DOHH2 (cell line): Measurements from ENCODE around the gene NEDD4L.

ENCODE experiments used
- H3F3A ChIP-seq: fragments of 200-600 bp; sonication (generic), shearing (Covaris generic); 2 replicates; pipeline ENCODE4 v1.6.0; 2016; ENCODE audit warnings: antibody characterized with exemption, mild to moderate bottlenecking; ENCODE audit not compliant: control insufficient read depth, insufficient read depth
- H3K27ac ChIP-seq: fragments of 200-600 bp; sonication (generic); 2 replicates; pipeline ENCODE4 v1.5.1; 2014; ENCODE audit warnings: low read depth, mild to moderate bottlenecking, low read length, moderate library complexity
- H3K27me3 ChIP-seq: fragments of 200-600 bp; sonication (generic); 2 replicates; pipeline ENCODE4 v1.6.1; 2014; ENCODE audit warnings: mild to moderate bottlenecking, low read length, mixed read lengths; ENCODE audit not compliant: control insufficient read depth
- H3K36me3 ChIP-seq: fragments of 200-600 bp; sonication (generic); 2 replicates; pipeline ENCODE4 v1.6.1; 2014; ENCODE audit warnings: mild to moderate bottlenecking, low read length, moderate library complexity, mixed read lengths; ENCODE audit not compliant: control insufficient read depth
- H3K4me1 ChIP-seq: fragments of 200-600 bp; sonication (generic); 2 replicates; pipeline ENCODE4 v1.6.1; 2014; ENCODE audit warnings: mild to moderate bottlenecking, low read length, mixed read lengths; ENCODE audit not compliant: control insufficient read depth
- H3K4me2 ChIP-seq: fragments of 200-600 bp; sonication (generic); 2 replicates; pipeline ENCODE4 v1.6.0; 2014; ENCODE audit warnings: mild to moderate bottlenecking, low read length, moderate library complexity
- H3K4me3 ChIP-seq: fragments of 200-600 bp; sonication (generic); 2 replicates; pipeline ENCODE4 v1.5.1; 2014; ENCODE audit warnings: mild to moderate bottlenecking, low read length, mixed read lengths
- H3K79me2 ChIP-seq: fragments of 200-600 bp; sonication (generic); 2 replicates; pipeline ENCODE4 v1.6.1; 2014; ENCODE audit warnings: mild to moderate bottlenecking, low read length, mixed read lengths; ENCODE audit not compliant: control insufficient read depth
- H3K9me2 ChIP-seq: fragments of 200-600 bp; sonication (generic); replicated peaks from 2 replicates; pipeline ENCODE4 v1.6.1; 2014; ENCODE audit warnings: mild to moderate bottlenecking, low read length, mixed read lengths; ENCODE audit not compliant: control insufficient read depth
- H3K9me3 ChIP-seq: fragments of 200-600 bp; sonication (generic); 2 replicates; pipeline ENCODE4 v1.6.1; 2014; ENCODE audit warnings: antibody characterized with exemption, low read length, mixed read lengths; ENCODE audit not compliant: control insufficient read depth, insufficient read depth
- H4K20me1 ChIP-seq: fragments of 200-600 bp; sonication (generic); 2 replicates; pipeline ENCODE4 v1.6.0; 2014; ENCODE audit warnings: low read depth, mild to moderate bottlenecking, antibody characterized with exemption, low read length, moderate library complexity; ENCODE audit not compliant: control insufficient read depth, insufficient read depth
- CTCF ChIP-seq: fragments of 200-600 bp; sonication (generic); IDR thresholded peaks from one replicate; pipeline ENCODE4 v1.5.1; 2014; ENCODE audit warnings: antibody characterized with exemption, mild to moderate bottlenecking, low read depth, low read length; ENCODE audit not compliant: poor library complexity, severe bottlenecking
- EZH2phosphoT487 ChIP-seq: fragments of 200-600 bp; sonication (generic); IDR thresholded peaks from 2 replicates; pipeline ENCODE4 v1.6.1; 2017; ENCODE audit warnings: borderline replicate concordance, mild to moderate bottlenecking, antibody characterized with exemption, low read length, moderate library complexity, mixed read lengths

NEDD4L gene

GRCh38 chr18:58113337-58113736 is 69.3 kb downstream of the NEDD4L start:
- no peaks in the 10 kb centered on the region for H3K36me3 ChIP-seq
- no peaks in the 10 kb centered on the region for H3K27me3 ChIP-seq
- peaks cover 81% of the 10 kb centered on the region for H3K79me2 ChIP-seq
- H3K9me3 ChIP-seq = no peaks in the 10 kb centered on the region
- TF ChIP-seq EZH2phosphoT487 (no peak), CTCF (no peak)
- H3K4me2 ChIP-seq = no peak overlapping the region
- H4K20me1 ChIP-seq = no peaks in the 10 kb centered on the region
- H3K27ac ChIP-seq = no peak overlapping the region
- H3K9me2 ChIP-seq = no peaks in the 10 kb centered on the region
- no peak overlapping the region for H3K4me3 ChIP-seq
- H3F3A ChIP-seq = no peaks in the 10 kb centered on the region
- peaks cover 18% of the 10 kb centered on the region for H3K4me1 ChIP-seq

- Histone ChIP-seq H3K27me3 (no peaks in the 10 kb centered on the region), H3K4me2 (no peak overlapping the region), H3K9me3 (no peaks in the 10 kb centered on the region), H3K9me2 (no peaks in the 10 kb centered on the region), H3K4me3 (no peak overlapping the region), H3K79me2 (peaks cover 81% of the 10 kb centered on the region), H3K36me3 (no peaks in the 10 kb centered on the region), H3K4me1 (peaks cover 18% of the 10 kb centered on the region), H3K27ac (no peak overlapping the region), H3F3A (no peaks in the 10 kb centered on the region), H4K20me1 (no peaks in the 10 kb centered on the region)
- TF ChIP-seq CTCF (no peak), EZH2phosphoT487 (no peak)
Observed at GRCh38 chr18:58114766-58115165, 70.7 kb downstream of the NEDD4L start.

GRCh38 chr18:58116818-58117217 is 72.8 kb downstream of the NEDD4L start:
- no peaks in the 10 kb centered on the region for H3K9me3 ChIP-seq
- no peaks in the 10 kb centered on the region for H4K20me1 ChIP-seq
- no peaks in the 10 kb centered on the region for H3K36me3 ChIP-seq
- no peak overlapping the region for H3K27ac ChIP-seq
- no peaks in the 10 kb centered on the region for H3K9me2 ChIP-seq
- no peak overlapping the region for H3K4me2 ChIP-seq
- no peak for TF ChIP-seq EZH2phosphoT487
- TF ChIP-seq CTCF = no peak
- no peaks in the 10 kb centered on the region for H3K27me3 ChIP-seq
- peaks cover 60% of the 10 kb centered on the region for H3K79me2 ChIP-seq
- no peak overlapping the region for H3K4me3 ChIP-seq
- H3F3A ChIP-seq = 0 out of 2 replicates have a peak, but pooled peaks cover 3% of the 10 kb centered on the region
- peaks cover 17% of the 10 kb centered on the region for H3K4me1 ChIP-seq
